Measurements from ENCODE around the gene DDR1.

DDR1 gene

GRCh38 chr6:30883685-30884520, at the start of gene DDR1:
Gene DDR1, plus strand, starts transcription at chr6:30884519. Its CDS starts 4,211 bp downstream, at chr6:30888730.
- in situ Hi-C loops (cut with MboI; ENCODE audit: low sequenced_read_pairs): no loop called here

GRCh38 chr6:30834646-30835045, 49.7 kb upstream of the DDR1 start:
- in situ Hi-C loops (cut with MboI; ENCODE audit: low sequenced_read_pairs): loop anchor here (25.0 kb wide), 1 partner anchor 253 kb away; no protein-coding TSS in a partner anchor

GRCh38 chr6:30835576-30835975, 48.7 kb upstream of the DDR1 start:
- in situ Hi-C loops (cut with MboI; ENCODE audit: low sequenced_read_pairs): loop anchor here (25.0 kb wide), 1 partner anchor 252 kb away; no protein-coding TSS in a partner anchor

GRCh38 chr6:30836431-30836866, 47.9 kb upstream of the DDR1 start:
- in situ Hi-C loops (cut with MboI; ENCODE audit: low sequenced_read_pairs): loop anchor here (25.0 kb wide), 1 partner anchor 251 kb away; no protein-coding TSS in a partner anchor

- in situ Hi-C loops (cut with MboI; ENCODE audit: low sequenced_read_pairs): loop anchor here (25.0 kb wide), 1 partner anchor 250 kb away; no protein-coding TSS in a partner anchor
Observed at GRCh38 chr6:30836957-30837356, 47.4 kb upstream of the DDR1 start.

GRCh38 chr6:30837432-30837831, 46.9 kb upstream of the DDR1 start:
- in situ Hi-C loops (cut with MboI; ENCODE audit: low sequenced_read_pairs): loop anchor here (25.0 kb wide), 1 partner anchor 250 kb away; no protein-coding TSS in a partner anchor

- in situ Hi-C loops (cut with MboI; ENCODE audit: low sequenced_read_pairs): loop anchor here (25.0 kb wide), 1 partner anchor 249 kb away; no protein-coding TSS in a partner anchor
Observed at GRCh38 chr6:30837870-30838269, 46.4 kb upstream of the DDR1 start.

GRCh38 chr6:30839671-30840070, 44.6 kb upstream of the DDR1 start:
- in situ Hi-C loops (cut with MboI; ENCODE audit: low sequenced_read_pairs): loop anchor here (25.0 kb wide), 1 partner anchor 248 kb away; no protein-coding TSS in a partner anchor

GRCh38 chr6:30840084-30840934, 44.0 kb upstream of the DDR1 start:
- in situ Hi-C loops (cut with MboI; ENCODE audit: low sequenced_read_pairs): loop anchor here (25.0 kb wide), 1 partner anchor 247 kb away; no protein-coding TSS in a partner anchor

GRCh38 chr6:30840935-30841643, 43.2 kb upstream of the DDR1 start:
- in situ Hi-C loops (cut with MboI; ENCODE audit: low sequenced_read_pairs): loop anchor here (25.0 kb wide), 1 partner anchor 246 kb away; no protein-coding TSS in a partner anchor

- in situ Hi-C loops (cut with MboI; ENCODE audit: low sequenced_read_pairs): loop anchor here (25.0 kb wide), 1 partner anchor 245 kb away; no protein-coding TSS in a partner anchor
Observed at GRCh38 chr6:30841644-30842504, 42.4 kb upstream of the DDR1 start.

- in situ Hi-C loops (cut with MboI; ENCODE audit: low sequenced_read_pairs): loop anchor here (25.0 kb wide), 1 partner anchor 244 kb away; no protein-coding TSS in a partner anchor
Observed at GRCh38 chr6:30842754-30843610, 41.3 kb upstream of the DDR1 start.

GRCh38 chr6:30843611-30843998, 40.7 kb upstream of the DDR1 start:
- in situ Hi-C loops (cut with MboI; ENCODE audit: low sequenced_read_pairs): loop anchor here (25.0 kb wide), 1 partner anchor 244 kb away; no protein-coding TSS in a partner anchor

- in situ Hi-C loops (cut with MboI; ENCODE audit: low sequenced_read_pairs): loop anchor here (25.0 kb wide), 1 partner anchor 243 kb away; no protein-coding TSS in a partner anchor
Observed at GRCh38 chr6:30844118-30844535, 40.2 kb upstream of the DDR1 start.

GRCh38 chr6:30845183-30845582, 39.1 kb upstream of the DDR1 start:
- in situ Hi-C loops (cut with MboI; ENCODE audit: low sequenced_read_pairs): loop anchor here (25.0 kb wide), 1 partner anchor 242 kb away; no protein-coding TSS in a partner anchor

- in situ Hi-C loops (cut with MboI; ENCODE audit: low sequenced_read_pairs): loop anchor here (25.0 kb wide), 1 partner anchor 240 kb away; no protein-coding TSS in a partner anchor
Observed at GRCh38 chr6:30847421-30847970, 36.8 kb upstream of the DDR1 start.

GRCh38 chr6:30847971-30848436, 36.3 kb upstream of the DDR1 start:
- in situ Hi-C loops (cut with MboI; ENCODE audit: low sequenced_read_pairs): loop anchor here (25.0 kb wide), 1 partner anchor 239 kb away; no protein-coding TSS in a partner anchor
